ENCODE results near the gene PHLDA2. TPM values are rescaled to one million over a fixed set of nuclear protein-coding genes. Genes with fewer than 3 reads are reported as not detected.

The PHLDA2 gene
- total RNA-seq, 1 experiment from 2014 or later, result 195 TPM

DNA sequence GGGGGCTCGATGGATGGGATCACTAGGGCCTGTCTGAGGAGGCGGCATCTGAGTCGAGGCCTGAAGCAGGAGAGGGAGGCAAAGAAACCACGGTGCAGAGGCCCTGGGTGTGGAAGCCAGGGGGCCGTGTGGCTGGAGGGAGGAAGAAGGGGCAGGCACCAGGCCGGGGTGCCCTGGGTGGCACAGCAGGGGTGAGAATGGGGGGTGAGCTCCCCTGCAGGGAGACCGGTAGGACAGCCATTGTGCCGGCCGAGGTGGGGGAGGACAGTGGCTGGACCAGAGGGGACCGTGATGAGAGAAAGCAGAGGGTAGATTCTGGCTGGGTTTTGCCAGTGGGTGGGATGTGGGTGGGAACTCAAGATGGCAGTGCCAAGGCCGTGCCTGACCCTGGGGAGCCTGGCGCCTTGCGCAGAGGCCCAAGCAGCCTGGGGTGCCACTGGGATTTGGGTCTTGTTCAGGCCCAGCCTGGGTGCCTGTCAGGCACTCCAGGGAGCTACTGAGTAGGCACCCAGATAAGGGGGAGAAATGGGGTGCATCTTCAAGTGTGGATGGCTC, 18.7 kb downstream of the PHLDA2 start:
- Histone ChIP-seq H3K4me3 (ENCODE audit: low read depth in 2 of 2, low read length in 2 of 2) (no peak overlapping the region), H3K36me3 (ENCODE audit: control insufficient read depth, insufficient read depth, low read length) (no peaks in the 10 kb centered on the region), H3K9me3 (ENCODE audit: control insufficient read depth, insufficient read depth, low read depth, low read length) (no peaks in the 10 kb centered on the region), H3K27ac (ENCODE audit: low read length) (no peak overlapping the region), H3K4me1 (ENCODE audit: control insufficient read depth, insufficient read depth, low read length) (peaks cover 41% of the 10 kb centered on the region), H3K27me3 (ENCODE audit: control insufficient read depth, insufficient read depth, low read length) (no peaks in the 10 kb centered on the region)
- in situ Hi-C loops (cut with HindIII; ENCODE audit: low pct_unique_long_range_greater_than_20kb, low sequenced_read_pairs), result no loop called here
- DNase-seq (ENCODE audit: low read depth, low spot score) (no peak), ATAC-seq (no peak)
- intact Hi-C loops (cut with micrococcal nuclease; ENCODE audit: unreplicated experiment), result no loop called here
- no TSS peak for BruUV-seq (replicated peaks)
- POLR2A ChIA-PET, result no interaction called here
- TF ChIP-seq SIN3A (IDR thresholded peaks at IDR 0.05; ENCODE audit: borderline replicate concordance, insufficient read depth, low read depth, low read length), result no peak
- TF ChIP-seq, protein P1, sequence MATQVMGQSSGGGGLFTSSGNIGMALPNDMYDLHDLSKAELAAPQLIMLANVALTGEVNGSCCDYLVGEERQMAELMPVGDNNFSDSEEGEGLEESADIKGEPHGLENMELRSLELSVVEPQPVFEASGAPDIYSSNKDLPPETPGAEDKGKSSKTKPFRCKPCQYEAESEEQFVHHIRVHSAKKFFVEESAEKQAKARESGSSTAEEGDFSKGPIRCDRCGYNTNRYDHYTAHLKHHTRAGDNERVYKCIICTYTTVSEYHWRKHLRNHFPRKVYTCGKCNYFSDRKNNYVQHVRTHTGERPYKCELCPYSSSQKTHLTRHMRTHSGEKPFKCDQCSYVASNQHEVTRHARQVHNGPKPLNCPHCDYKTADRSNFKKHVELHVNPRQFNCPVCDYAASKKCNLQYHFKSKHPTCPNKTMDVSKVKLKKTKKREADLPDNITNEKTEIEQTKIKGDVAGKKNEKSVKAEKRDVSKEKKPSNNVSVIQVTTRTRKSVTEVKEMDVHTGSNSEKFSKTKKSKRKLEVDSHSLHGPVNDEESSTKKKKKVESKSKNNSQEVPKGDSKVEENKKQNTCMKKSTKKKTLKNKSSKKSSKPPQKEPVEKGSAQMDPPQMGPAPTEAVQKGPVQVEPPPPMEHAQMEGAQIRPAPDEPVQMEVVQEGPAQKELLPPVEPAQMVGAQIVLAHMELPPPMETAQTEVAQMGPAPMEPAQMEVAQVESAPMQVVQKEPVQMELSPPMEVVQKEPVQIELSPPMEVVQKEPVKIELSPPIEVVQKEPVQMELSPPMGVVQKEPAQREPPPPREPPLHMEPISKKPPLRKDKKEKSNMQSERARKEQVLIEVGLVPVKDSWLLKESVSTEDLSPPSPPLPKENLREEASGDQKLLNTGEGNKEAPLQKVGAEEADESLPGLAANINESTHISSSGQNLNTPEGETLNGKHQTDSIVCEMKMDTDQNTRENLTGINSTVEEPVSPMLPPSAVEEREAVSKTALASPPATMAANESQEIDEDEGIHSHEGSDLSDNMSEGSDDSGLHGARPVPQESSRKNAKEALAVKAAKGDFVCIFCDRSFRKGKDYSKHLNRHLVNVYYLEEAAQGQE (IDR thresholded peaks at IDR 0.05; ENCODE audit: insufficient read depth in 1 of 2, low read depth in 2 of 2, low read length in 1 of 2), result no peak
- TF ChIP-seq, protein P2, sequence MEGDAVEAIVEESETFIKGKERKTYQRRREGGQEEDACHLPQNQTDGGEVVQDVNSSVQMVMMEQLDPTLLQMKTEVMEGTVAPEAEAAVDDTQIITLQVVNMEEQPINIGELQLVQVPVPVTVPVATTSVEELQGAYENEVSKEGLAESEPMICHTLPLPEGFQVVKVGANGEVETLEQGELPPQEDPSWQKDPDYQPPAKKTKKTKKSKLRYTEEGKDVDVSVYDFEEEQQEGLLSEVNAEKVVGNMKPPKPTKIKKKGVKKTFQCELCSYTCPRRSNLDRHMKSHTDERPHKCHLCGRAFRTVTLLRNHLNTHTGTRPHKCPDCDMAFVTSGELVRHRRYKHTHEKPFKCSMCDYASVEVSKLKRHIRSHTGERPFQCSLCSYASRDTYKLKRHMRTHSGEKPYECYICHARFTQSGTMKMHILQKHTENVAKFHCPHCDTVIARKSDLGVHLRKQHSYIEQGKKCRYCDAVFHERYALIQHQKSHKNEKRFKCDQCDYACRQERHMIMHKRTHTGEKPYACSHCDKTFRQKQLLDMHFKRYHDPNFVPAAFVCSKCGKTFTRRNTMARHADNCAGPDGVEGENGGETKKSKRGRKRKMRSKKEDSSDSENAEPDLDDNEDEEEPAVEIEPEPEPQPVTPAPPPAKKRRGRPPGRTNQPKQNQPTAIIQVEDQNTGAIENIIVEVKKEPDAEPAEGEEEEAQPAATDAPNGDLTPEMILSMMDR (IDR thresholded peaks at IDR 0.05), result no peak
- TF ChIP-seq TCF7L2 (IDR thresholded peaks at IDR 0.05; ENCODE audit: low read depth, low read length), result no peak
- TF ChIP-seq POLR2AphosphoS5 (IDR thresholded peaks at IDR 0.05; ENCODE audit: low read depth, low read length), result no peak
- CTCF ChIA-PET, result no interaction called here

DNA sequence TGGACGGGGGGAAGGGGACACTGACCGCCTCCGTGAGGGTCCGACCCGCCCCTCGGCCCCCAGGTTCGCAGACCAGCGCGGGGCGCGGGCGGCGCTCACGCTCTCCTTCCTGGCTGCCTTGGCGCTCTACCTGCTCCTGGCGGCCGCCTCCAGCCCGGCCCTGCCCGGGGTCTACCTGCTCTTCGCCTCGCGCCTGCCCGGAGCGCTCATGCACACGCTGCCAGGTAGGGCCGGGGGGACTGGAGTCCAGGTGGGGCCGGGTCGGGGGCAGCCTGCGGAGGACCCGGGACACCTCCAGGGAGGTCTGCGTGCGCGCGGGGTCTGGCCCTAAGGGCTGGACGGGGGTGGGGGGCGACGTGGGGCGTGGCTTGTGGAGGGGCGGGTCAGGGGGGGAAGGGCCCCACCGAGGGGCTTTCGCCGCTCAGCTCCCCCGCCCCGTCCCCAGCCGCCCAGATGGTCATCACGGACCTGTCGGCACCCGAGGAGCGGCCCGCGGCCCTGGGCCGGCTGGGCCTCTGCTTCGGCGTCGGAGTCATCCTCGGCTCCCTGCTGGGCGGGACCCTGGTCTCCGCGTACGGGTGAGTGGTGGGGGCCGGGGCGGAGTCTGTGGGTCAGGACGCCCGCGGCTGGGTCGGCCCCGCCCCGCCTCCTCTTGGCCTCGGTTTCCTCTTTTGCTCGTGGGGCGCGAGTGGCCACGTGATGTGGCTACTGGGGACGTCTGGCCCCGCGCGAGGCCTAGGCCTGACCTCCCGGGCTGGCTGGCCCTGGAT, 19.9 kb downstream of the PHLDA2 start:
- no peaks in the 10 kb centered on the region for H3K9me3 ChIP-seq (ENCODE audit: control insufficient read depth, insufficient read depth, low read depth, low read length)
- no peak overlapping the region for H3K4me3 ChIP-seq (ENCODE audit: low read depth in 2 of 2, low read length in 2 of 2)
- no peak for ATAC-seq
- BruUV-seq (replicated peaks), result no TSS peak
- no peak for DNase-seq (ENCODE audit: low read depth, low spot score)
- H3K27ac ChIP-seq (ENCODE audit: low read length), result no peak overlapping the region
- no peaks in the 10 kb centered on the region for H3K36me3 ChIP-seq (ENCODE audit: control insufficient read depth, insufficient read depth, low read length)
- no peaks in the 10 kb centered on the region for H3K27me3 ChIP-seq (ENCODE audit: control insufficient read depth, insufficient read depth, low read length)
- no peak for TF ChIP-seq SIN3A (IDR thresholded peaks at IDR 0.05; ENCODE audit: borderline replicate concordance, insufficient read depth, low read depth, low read length)
- TF ChIP-seq POLR2AphosphoS5 (IDR thresholded peaks at IDR 0.05; ENCODE audit: low read depth, low read length), result no peak
- no peak for TF ChIP-seq TCF7L2 (IDR thresholded peaks at IDR 0.05; ENCODE audit: low read depth, low read length)
- TF ChIP-seq, protein P2 (IDR thresholded peaks at IDR 0.05), result no peak
- TF ChIP-seq, protein P1 (IDR thresholded peaks at IDR 0.05; ENCODE audit: insufficient read depth in 1 of 2, low read depth in 2 of 2, low read length in 1 of 2), result no peak
- peaks cover 40% of the 10 kb centered on the region for H3K4me1 ChIP-seq (ENCODE audit: control insufficient read depth, insufficient read depth, low read length)
- in situ Hi-C loops (cut with HindIII; ENCODE audit: low pct_unique_long_range_greater_than_20kb, low sequenced_read_pairs) (no loop called here), intact Hi-C loops (cut with micrococcal nuclease; ENCODE audit: unreplicated experiment) (no loop called here)
- ChIA-PET POLR2A (no interaction called here), CTCF (no interaction called here)

Data from Panc1 (cell line).